Stomach (tissue), 4 donors: ENCODE measurements around the gene PKNOX2.

Source experiments
- CTCF ChIP-seq, 7 experiments: fragments of 450-650 bp in 4 of 7; fragments of 200-600 bp in 3 of 7; sonication (generic) in 3 of 7; IDR thresholded peaks; one replicate each; pipeline ENCODE4 v1.5.1; 2016 to 2019; ENCODE audit warnings: antibody characterized with exemption in 7 of 7, control low read depth in 2 of 7, mild to moderate bottlenecking in 1 of 7
- EP300 ChIP-seq: sonication (generic); formaldehyde crosslinking; IDR thresholded peaks from one replicate; pipeline ENCODE4 v1.6.1; 2017; ENCODE audit warnings: antibody characterized with exemption
- POLR2A ChIP-seq, 4 donors: fragments of 450-650 bp; IDR thresholded peaks; one replicate each; pipeline ENCODE4 v1.6.1; 2016; ENCODE audit warnings: antibody characterized with exemption in 4 of 4, control low read depth in 2 of 4, mild to moderate bottlenecking in 1 of 4, moderate library complexity in 1 of 4
- POLR2AphosphoS5 ChIP-seq, 3 donors: sonication (generic); formaldehyde crosslinking; IDR thresholded peaks; one replicate each; pipeline ENCODE4 v1.6.1; 2016; ENCODE audit warnings: antibody characterized with exemption in 3 of 3

- TF ChIP-seq POLR2A (IDR thresholded peaks at IDR 0.05) (no peak), CTCF (IDR thresholded peaks at IDR 0.05) (no peak), POLR2AphosphoS5 (IDR thresholded peaks at IDR 0.05) (no peak), EP300 (no peak)
Observed at GRCh38 chr11:125235071-125235471, 70.5 kb downstream of the PKNOX2 start.
